ENCODE data around the gene EIF4B.

- TF ChIP-seq CTCF (conservative IDR thresholded peaks at IDR 0.05; ENCODE audit: low read length): no peak
- no peak for TF ChIP-seq EZH2phosphoT487 (IDR thresholded peaks at IDR 0.05; ENCODE audit: borderline replicate concordance)
These were observed 43.5 kb downstream of the EIF4B start, which contains the start of gene TNS2 for GRCh38 chr12:53049571-53050318.
